Neural progenitor cell (in vitro differentiated cells): ENCODE data around the gene INPP4B.

Experiments used
- EZH2 ChIP-seq: fragments of 200-600 bp; sonication (generic); IDR thresholded peaks from 2 replicates; pipeline ENCODE4 v1.6.1; 2017; ENCODE audit warnings: antibody characterized with exemption, mild to moderate bottlenecking, moderate library complexity
- EZH2phosphoT487 ChIP-seq: fragments of 200-600 bp; sonication (generic); IDR thresholded peaks from 2 replicates; pipeline ENCODE4 v1.6.1; 2017; ENCODE audit warnings: antibody characterized with exemption
- TF ChIP-seq, protein P1 (sequence below): fragments of 200-600 bp; sonication (generic); IDR thresholded peaks from 2 replicates; pipeline ENCODE4 v1.5.1; 2017; ENCODE audit warnings: antibody characterized with exemption, mild to moderate bottlenecking

DNA sequence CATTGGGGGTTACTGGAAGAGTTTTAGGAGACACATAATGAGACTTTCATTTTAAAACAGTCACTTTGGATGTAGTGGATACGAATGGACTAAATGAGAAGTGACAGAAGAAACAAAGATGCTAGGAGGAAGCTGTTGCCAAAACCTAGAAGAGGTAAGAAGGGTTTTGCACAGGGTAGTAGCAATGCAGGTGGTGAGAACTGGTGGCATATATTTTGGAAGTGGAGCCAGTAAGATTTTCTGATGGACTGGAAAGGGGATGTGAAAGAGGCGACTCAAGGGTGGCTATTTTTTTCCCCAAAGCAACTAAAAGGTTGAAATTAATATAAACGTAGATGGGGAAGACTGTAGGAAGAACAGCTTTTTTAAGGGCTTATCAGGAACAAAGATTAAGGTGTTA, 747.7 kb downstream of the INPP4B start:
- TF ChIP-seq, protein P1, sequence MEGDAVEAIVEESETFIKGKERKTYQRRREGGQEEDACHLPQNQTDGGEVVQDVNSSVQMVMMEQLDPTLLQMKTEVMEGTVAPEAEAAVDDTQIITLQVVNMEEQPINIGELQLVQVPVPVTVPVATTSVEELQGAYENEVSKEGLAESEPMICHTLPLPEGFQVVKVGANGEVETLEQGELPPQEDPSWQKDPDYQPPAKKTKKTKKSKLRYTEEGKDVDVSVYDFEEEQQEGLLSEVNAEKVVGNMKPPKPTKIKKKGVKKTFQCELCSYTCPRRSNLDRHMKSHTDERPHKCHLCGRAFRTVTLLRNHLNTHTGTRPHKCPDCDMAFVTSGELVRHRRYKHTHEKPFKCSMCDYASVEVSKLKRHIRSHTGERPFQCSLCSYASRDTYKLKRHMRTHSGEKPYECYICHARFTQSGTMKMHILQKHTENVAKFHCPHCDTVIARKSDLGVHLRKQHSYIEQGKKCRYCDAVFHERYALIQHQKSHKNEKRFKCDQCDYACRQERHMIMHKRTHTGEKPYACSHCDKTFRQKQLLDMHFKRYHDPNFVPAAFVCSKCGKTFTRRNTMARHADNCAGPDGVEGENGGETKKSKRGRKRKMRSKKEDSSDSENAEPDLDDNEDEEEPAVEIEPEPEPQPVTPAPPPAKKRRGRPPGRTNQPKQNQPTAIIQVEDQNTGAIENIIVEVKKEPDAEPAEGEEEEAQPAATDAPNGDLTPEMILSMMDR, result no peak
- no peak for TF ChIP-seq EZH2
- TF ChIP-seq EZH2phosphoT487, result no peak
